Measurements from ENCODE around the gene TBCD. TPM values are rescaled to one million over a fixed set of nuclear protein-coding genes. Genes with fewer than 3 reads are reported as not detected.

Gene TBCD
- total RNA-seq, 2 experiments from 2014 or later, result 87.8 to 145 TPM

- Histone ChIP-seq H3K27ac (ENCODE audit: low read depth, low read length, poor library complexity, severe bottlenecking) (no peak within 1 kb of the TSS), H2AFZ (ENCODE audit: low read length) (no peak within 1 kb of the TSS), H3K9me3 (ENCODE audit: low read length) (no peaks in the 10 kb centered on the region), H3K4me3 (ENCODE audit: low read depth, low read length, poor library complexity, severe bottlenecking) (no peak within 1 kb of the TSS), H3K4me2 (ENCODE audit: low read length) (no peak within 1 kb of the TSS), H3K9me2 (ENCODE audit: insufficient read depth, low read length) (no peaks in the 10 kb centered on the region), H3K79me2 (ENCODE audit: insufficient read depth, low read depth, low read length) (no peaks in the 10 kb centered on the region), H3K4me1 (ENCODE audit: insufficient read depth, low read length, poor library complexity, severe bottlenecking) (no peaks in the 10 kb centered on the region), H4K20me1 (ENCODE audit: insufficient read depth, low read length) (no peaks in the 10 kb centered on the region), H3K36me3 (ENCODE audit: insufficient read depth, low read length) (peaks cover 6% of the 10 kb centered on the region; the same call in 1 of the 2 replicates)
- POLR2A ChIA-PET, result no interaction called here
- intact Hi-C loops (cut with micrococcal nuclease; ENCODE audit: unreplicated experiment), result no loop called here
- CTCF ChIA-PET (ENCODE audit: unreplicated experiment), result no interaction called here
- DNase-seq (ENCODE audit: low spot score), result no peak
- BruUV-seq (replicated peaks), result no TSS peak
- TF ChIP-seq CTCF (conservative IDR thresholded peaks at IDR 0.05; ENCODE audit: low read length) (no peak), EZH2phosphoT487 (IDR thresholded peaks at IDR 0.05; ENCODE audit: borderline replicate concordance, low read depth, low read length) (no peak)
Observed at GRCh38 chr17:82839617-82840292, 87.9 kb downstream of the TBCD start, which contains the start of gene ZNF750. Gene ZNF750, minus strand, starts transcription at chr17:82840022. Its CDS starts 7,568 bp downstream, at chr17:82832454.

DNA sequence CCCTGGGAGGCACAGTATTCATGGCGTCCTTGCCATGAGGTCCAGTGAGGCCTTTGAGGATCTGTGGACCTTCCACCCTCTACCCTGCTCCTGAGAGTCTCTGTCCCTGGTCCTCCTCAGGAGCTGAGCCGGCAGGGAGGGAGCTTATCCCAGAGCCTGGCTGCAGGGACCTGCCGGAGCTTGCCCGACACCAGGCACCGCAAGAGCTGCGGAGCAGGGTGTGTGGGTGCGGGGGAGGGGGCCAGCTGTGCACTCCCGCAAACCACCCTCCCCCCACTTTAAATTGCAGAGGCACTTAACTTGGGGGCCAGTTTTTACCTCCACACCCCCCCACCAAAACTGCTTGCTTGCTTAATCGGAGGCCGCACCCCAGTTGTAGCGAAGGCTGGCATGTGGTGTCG lies 88.6 kb downstream of the TBCD start:
- Histone ChIP-seq H3K9me3 (ENCODE audit: low read length) (no peaks in the 10 kb centered on the region), H3K79me2 (ENCODE audit: insufficient read depth, low read depth, low read length) (no peaks in the 10 kb centered on the region), H3K4me3 (ENCODE audit: low read depth, low read length, poor library complexity, severe bottlenecking) (no peak overlapping the region), H2AFZ (ENCODE audit: low read length) (no peak overlapping the region), H3K9me2 (ENCODE audit: insufficient read depth, low read length) (no peaks in the 10 kb centered on the region), H3K4me2 (ENCODE audit: low read length) (no peak overlapping the region), H3K4me1 (ENCODE audit: insufficient read depth, low read length, poor library complexity, severe bottlenecking) (no peaks in the 10 kb centered on the region), H3K36me3 (ENCODE audit: insufficient read depth, low read length) (peaks cover 6% of the 10 kb centered on the region; the same call in 1 of the 2 replicates), H4K20me1 (ENCODE audit: insufficient read depth, low read length) (no peaks in the 10 kb centered on the region), H3K27ac (ENCODE audit: low read depth, low read length, poor library complexity, severe bottlenecking) (no peak overlapping the region)
- intact Hi-C loops (cut with micrococcal nuclease; ENCODE audit: unreplicated experiment), result no loop called here
- BruUV-seq (replicated peaks), result no TSS peak
- ChIA-PET POLR2A (no interaction called here), CTCF (ENCODE audit: unreplicated experiment) (no interaction called here)
- DNase-seq (ENCODE audit: low spot score), result no peak
- TF ChIP-seq EZH2phosphoT487 (IDR thresholded peaks at IDR 0.05; ENCODE audit: borderline replicate concordance, low read depth, low read length) (no peak), CTCF (conservative IDR thresholded peaks at IDR 0.05; ENCODE audit: low read length) (no peak)

GRCh38 chr17:82841921-82842596 lies 90.2 kb downstream of the TBCD start:
- H3K9me3 ChIP-seq (ENCODE audit: low read length), result no peaks in the 10 kb centered on the region
- CTCF ChIA-PET (ENCODE audit: unreplicated experiment), result no interaction called here

More at GRCh38 chr17:82841921-82842596, 90.2 kb downstream of the TBCD start:
- no peak overlapping the region for H3K4me2 ChIP-seq (ENCODE audit: low read length)
- no peaks in the 10 kb centered on the region for H3K9me2 ChIP-seq (ENCODE audit: insufficient read depth, low read length)
- no peak overlapping the region for H3K27ac ChIP-seq (ENCODE audit: low read depth, low read length, poor library complexity, severe bottlenecking)
- H3K36me3 ChIP-seq (ENCODE audit: insufficient read depth, low read length), result peaks cover 12% of the 10 kb centered on the region; the same call in 1 of the 2 replicates
- POLR2A ChIA-PET, result no interaction called here
- DNase-seq (ENCODE audit: low spot score), result no peak
- no peaks in the 10 kb centered on the region for H3K79me2 ChIP-seq (ENCODE audit: insufficient read depth, low read depth, low read length)
- BruUV-seq (replicated peaks), result no TSS peak
- no peaks in the 10 kb centered on the region for H4K20me1 ChIP-seq (ENCODE audit: insufficient read depth, low read length)
- H3K4me3 ChIP-seq (ENCODE audit: low read depth, low read length, poor library complexity, severe bottlenecking), result no peak overlapping the region
- no peak overlapping the region for H2AFZ ChIP-seq (ENCODE audit: low read length)
- TF ChIP-seq CTCF (conservative IDR thresholded peaks at IDR 0.05; ENCODE audit: low read length), result no peak
- no peak for TF ChIP-seq EZH2phosphoT487 (IDR thresholded peaks at IDR 0.05; ENCODE audit: borderline replicate concordance, low read depth, low read length)
- intact Hi-C loops (cut with micrococcal nuclease; ENCODE audit: unreplicated experiment), result no loop called here
- H3K4me1 ChIP-seq (ENCODE audit: insufficient read depth, low read length, poor library complexity, severe bottlenecking), result no peaks in the 10 kb centered on the region

Measured in OCI-LY7 (cell line).